Adrenal gland (tissue), 12 donors: ENCODE measurements around the gene ATP2B3. TPM values are rescaled to one million over a fixed set of nuclear protein-coding genes. Genes with fewer than 3 reads are reported as not detected.
A peak's percentile ranks its signal among the peaks of the same experiment; 100 is the strongest.

Source experiments
- DNase-seq, 7 donors: peaks; one replicate each; pipeline ENCODE4 v3.0.0-alpha.2; 2019 to 2020
- H3K27ac ChIP-seq, 5 donors: fragments of 200-600 bp; sonication (generic) in 4 of 5; 1 replicate in 3 of 5; 2 replicates in 2 of 5; pipeline versions ENCODE4 v1.5.1 to v1.8.0; 2016 to 2020; ENCODE audit warnings: mild to moderate bottlenecking in 1 of 5
- H3K27me3 ChIP-seq: fragments of 200-600 bp; 2 replicates; pipeline ENCODE4 v1.8.0; 2021
- H3K36me3 ChIP-seq, 2 donors: fragments of 200-600 bp; replicated peaks in 1 of 2; 1 replicate in 1 of 2; 2 replicates in 1 of 2; pipeline versions ENCODE4 v1.5.1 to v1.8.0; 2018 to 2022
- H3K4me1 ChIP-seq, 2 donors: fragments of 200-600 bp; replicated peaks in 1 of 2; 1 replicate in 1 of 2; 2 replicates in 1 of 2; pipeline versions ENCODE4 v1.5.1 to v1.8.0; 2018 to 2021
- H3K4me3 ChIP-seq, 4 donors: fragments of 200-600 bp; sonication (generic) in 3 of 4; one replicate each; pipeline ENCODE4 v1.5.1; 2016 to 2018
- H3K9me3 ChIP-seq, 3 donors: fragments of 200-600 bp; sonication (generic) in 1 of 3; replicated peaks in 1 of 3; 1 replicate in 2 of 3; 2 replicates in 1 of 3; pipeline versions ENCODE4 v1.5.1 to v1.8.0; 2016 to 2021
- POLR2A ChIP-seq, 2 donors: fragments of 450-650 bp; IDR thresholded peaks; one replicate each; pipeline ENCODE4 v1.6.1; 2017; ENCODE audit warnings: antibody characterized with exemption in 2 of 2, mild to moderate bottlenecking in 2 of 2, moderate library complexity in 1 of 2
- WGBS, 4 donors: extraction: QIAGEN DNeasy Blood & Tissue Kit in 2 of 4; methylation state at CpG; one replicate each; pipeline versions ENCODE4 v1.1.5 to v1.1.7; 2013 to 2017; 5-methylcytosine and 5-hydroxymethylcytosine counted together
- intact Hi-C, 2 donors: fragments of 100-400 bp; cut with DNase I; formaldehyde crosslinking; loops; one replicate each; pipeline versions ENCODE4 v1.14.1 to v1.15.0; 2022 to 2023
- polyA plus RNA-seq, 3 donors: library from polyadenylated mRNA; stranded (reverse); fragments of 200-250 nt in 2 of 3; fragments of 350-450 nt in 1 of 3; fragmentation: Illumina TruSeq in 1 of 3; extraction: RNeasy Lipid Tissue Mini Kit (QIAGEN cat#74804) in 1 of 3; gene quantifications; one replicate each; pipeline ENCODE4 v1.2.3, GENCODE V29; 2013 to 2014
- total RNA-seq, 9 donors: library from RNA; depleted of rRNA in 4 of 9; stranded (reverse); fragments of >200 nt in 4 of 9; fragments of 120-200 nt in 1 of 9; fragmentation: NEBNext Ultra II Directional in 1 of 9; extraction: Animal tissue kit (Norgen Biotek cat#: 25700) in 1 of 9; gene quantifications; one replicate each; pipeline versions ENCODE4 v1.1.0 to v1.2.4, GENCODE V29; 2013 to 2023
- TF ChIP-seq, protein P1 (sequence below), 6 experiments: fragments of 450-650 bp in 4 of 6; fragments of 200-600 bp in 2 of 6; sonication (generic) in 1 of 6; IDR thresholded peaks; 1 replicate in 5 of 6; 2 replicates in 1 of 6; pipeline versions ENCODE4 v1.5.1 to v1.8.0; 2016 to 2021; ENCODE audit warnings: antibody characterized with exemption in 6 of 6, mild to moderate bottlenecking in 2 of 6, moderate library complexity in 1 of 6
- donor health status: healthy with polysubstance abuse.
- donor health status: Bipolar disorder and iron deficiency.
- donor health status: DM: yes; HTN: yes; CAD: no.
- donor health status: DM: no; HTN: no; CAD: no.
- donor health status: DM: no; HTN: no; CAD: no.
- donor health status: DM: yes; HTN: yes; CAD: no.

ATP2B3 gene
- total and polyA plus RNA-seq, 12 donors: 1.1 to 46.4 (median 15.4) TPM

DNA sequence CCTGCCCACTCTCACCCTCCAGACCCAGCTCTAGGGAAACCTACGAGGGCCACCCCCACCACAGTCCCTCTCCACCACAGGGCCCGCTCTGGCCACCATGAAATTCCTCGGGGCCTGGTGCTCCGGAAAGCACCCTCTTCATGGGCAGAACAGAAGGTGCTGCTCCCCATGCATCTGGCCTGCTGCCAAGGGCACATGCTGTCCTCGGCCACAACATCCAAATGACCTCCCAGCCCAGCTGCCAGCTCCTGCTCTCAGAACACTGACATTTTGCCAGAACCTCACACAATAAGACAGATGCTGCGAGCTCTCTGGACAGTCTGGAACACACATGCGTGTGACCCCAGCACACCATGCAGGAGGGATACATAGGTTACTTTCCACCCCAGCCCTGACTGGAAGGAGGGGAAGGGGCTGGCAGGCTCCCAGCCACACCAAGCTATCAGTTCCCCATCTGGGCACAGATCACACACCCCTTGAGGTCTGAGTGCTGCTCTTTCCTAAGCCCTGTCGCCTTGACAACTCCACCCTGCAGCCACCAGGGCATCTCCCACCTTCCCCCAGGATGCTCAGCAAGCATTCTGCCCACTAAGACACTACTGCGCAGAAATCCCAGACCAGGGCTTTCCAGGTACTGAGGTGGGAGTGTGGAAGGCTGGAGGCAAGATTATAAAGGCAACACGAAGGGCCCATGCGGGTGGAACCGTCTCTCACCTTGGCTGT is 75.7 kb downstream of the ATP2B3 start:
- intact Hi-C loops: no loop called here
- no peak for TF ChIP-seq POLR2A (IDR thresholded peaks at IDR 0.05)
- TF ChIP-seq, protein P1, sequence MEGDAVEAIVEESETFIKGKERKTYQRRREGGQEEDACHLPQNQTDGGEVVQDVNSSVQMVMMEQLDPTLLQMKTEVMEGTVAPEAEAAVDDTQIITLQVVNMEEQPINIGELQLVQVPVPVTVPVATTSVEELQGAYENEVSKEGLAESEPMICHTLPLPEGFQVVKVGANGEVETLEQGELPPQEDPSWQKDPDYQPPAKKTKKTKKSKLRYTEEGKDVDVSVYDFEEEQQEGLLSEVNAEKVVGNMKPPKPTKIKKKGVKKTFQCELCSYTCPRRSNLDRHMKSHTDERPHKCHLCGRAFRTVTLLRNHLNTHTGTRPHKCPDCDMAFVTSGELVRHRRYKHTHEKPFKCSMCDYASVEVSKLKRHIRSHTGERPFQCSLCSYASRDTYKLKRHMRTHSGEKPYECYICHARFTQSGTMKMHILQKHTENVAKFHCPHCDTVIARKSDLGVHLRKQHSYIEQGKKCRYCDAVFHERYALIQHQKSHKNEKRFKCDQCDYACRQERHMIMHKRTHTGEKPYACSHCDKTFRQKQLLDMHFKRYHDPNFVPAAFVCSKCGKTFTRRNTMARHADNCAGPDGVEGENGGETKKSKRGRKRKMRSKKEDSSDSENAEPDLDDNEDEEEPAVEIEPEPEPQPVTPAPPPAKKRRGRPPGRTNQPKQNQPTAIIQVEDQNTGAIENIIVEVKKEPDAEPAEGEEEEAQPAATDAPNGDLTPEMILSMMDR (IDR thresholded peaks at IDR 0.05): no peak
- DNase-seq: peak in 6 of 7 donors; percentile 14 to 86 (median 52)
- no peaks in the 10 kb centered on the region for H3K27me3 ChIP-seq
- H3K4me1 ChIP-seq: no peaks in the 10 kb centered on the region
- no peak overlapping the region for H3K27ac ChIP-seq
- no peak overlapping the region for H3K4me3 ChIP-seq
- no peaks in the 10 kb centered on the region for H3K9me3 ChIP-seq
- 74 to 95% (median 75%) methylated on average over 4 to 12 of the region's 12 CpGs for WGBS, 4 donors
- peaks cover 0 to 22% of the 10 kb centered on the region in 2 donors for H3K36me3 ChIP-seq

GRCh38 chrX:153593811-153594500 is 76.5 kb downstream of the ATP2B3 start:
- H3K27ac ChIP-seq: no peak overlapping the region
- H3K9me3 ChIP-seq: no peaks in the 10 kb centered on the region
- no peaks in the 10 kb centered on the region for H3K27me3 ChIP-seq
- no peak for TF ChIP-seq POLR2A (IDR thresholded peaks at IDR 0.05)
- TF ChIP-seq, protein P1 (IDR thresholded peaks at IDR 0.05): no peak
- H3K4me3 ChIP-seq: no peak overlapping the region
- no peaks in the 10 kb centered on the region for H3K4me1 ChIP-seq
- intact Hi-C loops: no loop called here
- 81 to 94% (median 88%) methylated on average over 13 to 22 of the region's 22 CpGs for WGBS, 4 donors
- H3K36me3 ChIP-seq: peaks cover 0 to 22% of the 10 kb centered on the region in 2 donors
- no peak for DNase-seq

GRCh38 chrX:153595387-153595786 is 77.9 kb downstream of the ATP2B3 start:
- H3K9me3 ChIP-seq: no peaks in the 10 kb centered on the region
- intact Hi-C loops: no loop called here
- H3K4me3 ChIP-seq: no peak overlapping the region
- TF ChIP-seq, protein P1 (IDR thresholded peaks at IDR 0.05): no peak
- TF ChIP-seq POLR2A (IDR thresholded peaks at IDR 0.05): no peak
- no peak overlapping the region for H3K27ac ChIP-seq
- peaks cover 0 to 22% of the 10 kb centered on the region in 2 donors for H3K36me3 ChIP-seq
- no peaks in the 10 kb centered on the region for H3K4me1 ChIP-seq
- no peak for DNase-seq
- no peaks in the 10 kb centered on the region for H3K27me3 ChIP-seq
- 89 to 99% (median 94%) methylated on average over 10 to 11 of the region's 11 CpGs for WGBS, 4 donors
